Activated CD8-positive, alpha-beta memory T cell treated with anti-CD3 and anti-CD28 coated beads for 36 hours (primary cell): Measurements from ENCODE around the gene SMARCC1. TPM values are rescaled to one million over a fixed set of nuclear protein-coding genes. Genes with fewer than 3 reads are reported as not detected.
"Not testable (repeated sequence)": the region's sequence is repeated elsewhere in the genome, so short reads cannot be mapped to it uniquely, and the experiment has no call there.

Experiments
- CTCF ChIA-PET: fragments of 350-600 bp; sonication (Branson Sonifier 250); formaldehyde crosslinking; loops from one replicate; lab custom pipeline; 2021; ENCODE audit warnings: antibody characterized with exemption; lab: Charles Lee
- POLR2A ChIA-PET: fragments of 350-600 bp; sonication (Branson Sonifier 250); formaldehyde crosslinking; loops from one replicate; lab custom pipeline; 2021; ENCODE audit warnings: antibody characterized with exemption; lab: Charles Lee
- total RNA-seq, 2 experiments: library from RNA; stranded (reverse); gene quantifications; one replicate each; pipeline ENCODE4 v1.2.3, GENCODE V29; 2021

Gene SMARCC1
- total RNA-seq, 2 experiments from 2014 or later: 111 TPM

DNA sequence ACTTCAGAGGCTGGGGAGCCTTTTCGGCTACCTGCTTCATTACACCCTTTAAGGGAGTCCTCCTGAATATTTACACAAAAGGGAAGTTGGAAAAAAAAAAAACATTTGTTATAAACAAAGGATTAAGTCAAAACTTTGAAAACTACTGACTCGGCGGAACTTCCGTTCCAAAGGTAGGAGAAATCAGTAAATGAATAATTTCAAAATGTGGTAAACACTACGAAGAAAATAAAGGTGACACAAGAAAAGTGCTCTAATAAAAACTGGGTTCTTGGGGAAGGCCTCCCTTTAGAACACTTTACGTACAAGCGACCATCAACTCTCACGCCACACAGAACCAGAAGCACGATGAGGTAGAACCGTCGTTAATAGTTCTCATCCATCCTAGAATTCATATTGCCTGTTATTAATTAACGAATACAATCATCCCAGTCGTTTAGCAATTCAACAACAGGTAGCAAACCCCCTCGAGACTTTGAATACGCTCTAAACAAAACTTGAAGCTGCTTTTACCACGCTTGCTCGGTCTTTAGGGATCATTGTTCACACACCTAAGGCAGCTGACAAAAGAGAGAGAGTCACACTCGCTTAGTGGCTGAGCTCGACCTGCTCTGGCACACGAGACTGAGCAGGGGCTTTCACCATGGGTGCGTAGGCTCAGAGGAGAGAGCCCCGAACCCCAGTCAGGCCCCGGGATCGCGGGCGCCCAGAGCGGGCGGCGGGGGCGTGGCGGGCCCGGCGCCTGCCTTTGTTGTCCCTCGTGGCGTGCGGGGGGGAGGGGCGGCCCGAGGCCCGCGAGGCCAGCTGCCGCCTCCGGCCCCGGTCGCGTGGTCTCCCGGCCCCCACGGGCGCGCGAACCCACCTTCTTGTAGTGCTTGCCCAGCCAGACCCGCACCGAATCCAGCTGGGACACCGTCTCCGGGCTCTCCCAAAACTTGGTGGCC, 680 bp downstream of the SMARCC1 start:
- CTCF ChIA-PET: interaction anchor here (0.6 kb wide), 2 partner anchors 8 to 486 kb away, joined by 3 to 4 read pairs; no protein-coding TSS in a partner anchor
- POLR2A ChIA-PET: interaction anchor here (0.8 kb wide), 1 partner anchor 44 kb away, joined by 3 read pairs; no protein-coding TSS in a partner anchor

DNA sequence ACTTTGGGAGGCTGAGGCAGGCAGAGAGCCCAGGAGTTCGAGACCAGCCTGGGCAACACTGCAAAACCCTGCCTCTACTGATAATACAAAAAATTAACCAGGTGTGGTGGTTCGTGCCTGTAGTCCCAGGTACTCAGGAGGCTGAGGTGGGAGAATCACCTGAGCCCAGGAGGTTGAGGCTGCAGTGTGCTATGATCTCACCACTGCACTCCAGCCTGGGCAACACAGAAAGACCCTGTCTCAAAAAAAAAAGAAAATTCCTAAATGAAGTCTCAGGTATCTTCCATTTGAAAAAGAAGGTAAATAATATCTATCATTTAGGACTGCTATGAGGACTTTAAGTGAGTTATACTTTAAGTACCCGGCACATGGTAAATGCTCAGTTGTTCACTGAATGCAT, 2.9 kb downstream of the SMARCC1 start:
- ChIA-PET CTCF (no interaction called here), POLR2A (no interaction called here)

DNA sequence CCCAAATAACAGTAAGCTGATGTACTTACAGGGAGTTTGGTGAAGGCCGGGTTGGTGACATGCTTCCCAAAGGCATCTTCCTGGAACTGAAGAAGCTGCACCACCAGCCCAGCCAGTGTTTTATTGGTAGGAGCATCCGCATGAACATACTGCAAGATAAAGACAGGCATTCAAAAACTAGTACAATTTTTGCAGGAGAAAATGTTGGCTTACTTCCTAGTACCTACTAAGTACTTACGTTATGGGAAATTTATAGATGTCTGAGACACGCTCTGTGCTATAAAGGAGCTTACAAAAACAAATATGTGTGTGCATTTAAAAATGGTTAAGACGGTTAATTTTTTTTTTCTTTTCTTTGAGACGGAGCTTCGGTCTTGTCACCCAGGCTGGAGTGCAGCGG, 8.9 kb downstream of the SMARCC1 start:
- ChIA-PET POLR2A (no interaction called here), CTCF (interaction anchor here (0.7 kb wide), 1 partner anchor 59 kb away, joined by 3 read pairs; no protein-coding TSS in a partner anchor)

DNA sequence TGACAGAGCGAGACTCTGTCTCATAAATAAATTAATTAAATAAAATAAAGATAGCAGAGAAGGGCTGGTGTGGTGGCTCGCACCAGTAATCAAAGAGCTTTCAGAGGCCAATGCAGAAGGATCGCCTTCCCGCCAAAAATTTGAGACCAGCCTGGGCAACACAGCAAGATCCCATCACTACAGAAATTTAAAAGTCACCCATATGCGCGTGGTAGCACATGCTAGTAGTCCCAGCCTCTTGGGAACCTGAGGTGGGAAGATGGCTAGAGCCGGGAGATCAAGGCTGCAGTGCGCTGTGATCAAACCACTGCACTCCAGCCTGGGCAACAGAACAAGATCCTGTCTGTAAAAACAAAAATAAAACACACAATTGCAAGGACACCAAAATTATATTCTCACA, 9.6 kb downstream of the SMARCC1 start:
- CTCF ChIA-PET: interaction anchor here (0.6 kb wide), 1 partner anchor 369 kb away, joined by 3 read pairs; no protein-coding TSS in a partner anchor

DNA sequence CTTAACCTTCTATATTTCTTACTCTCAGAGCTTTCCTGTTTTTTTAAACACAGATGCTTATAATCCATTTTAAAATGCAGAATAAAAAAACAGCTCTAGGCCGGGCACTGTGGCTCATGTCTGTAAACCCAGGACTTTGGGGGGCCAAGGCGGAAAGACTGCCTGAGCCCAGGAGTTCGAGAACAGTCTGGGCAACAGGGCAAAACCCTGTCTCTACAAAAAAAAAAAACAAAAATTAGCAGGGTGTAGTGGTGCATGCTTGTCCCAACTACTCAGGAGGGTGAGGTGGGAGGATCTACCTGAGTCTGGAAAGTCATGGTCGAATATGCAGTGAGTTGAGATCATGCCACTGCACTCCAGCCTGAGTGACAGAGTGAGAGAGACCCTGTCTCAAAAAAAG, 15.5 kb downstream of the SMARCC1 start:
- ChIA-PET CTCF (no interaction called here), POLR2A (interaction anchor here (0.5 kb wide), 1 partner anchor 10 kb away, joined by 7 read pairs; no protein-coding TSS in a partner anchor)

More for the DNA sequence above, 9.6 kb downstream of the SMARCC1 start:
- POLR2A ChIA-PET: no interaction called here

DNA sequence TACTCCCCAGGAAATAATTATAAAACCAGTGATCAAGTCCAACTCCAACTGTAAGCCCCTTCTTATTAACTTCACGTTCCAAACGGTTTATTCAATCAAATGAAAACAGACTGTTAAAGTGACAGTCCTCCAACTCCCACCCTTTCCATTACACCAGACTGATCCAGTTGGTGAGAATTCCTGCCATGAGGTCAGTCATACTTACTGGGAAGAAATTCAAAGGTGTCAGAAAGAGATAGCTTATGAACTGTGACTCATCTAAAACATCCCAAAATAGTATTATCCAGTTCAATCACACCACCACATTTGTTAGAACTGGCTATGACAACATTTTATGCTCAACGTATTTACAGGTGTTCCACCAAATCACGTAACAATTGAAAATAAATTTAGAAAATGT, 19.5 kb downstream of the SMARCC1 start:
- ChIA-PET POLR2A (no interaction called here), CTCF (interaction anchor here (0.6 kb wide), 1 partner anchor 37 kb away, joined by 4 read pairs; no protein-coding TSS in a partner anchor)

DNA sequence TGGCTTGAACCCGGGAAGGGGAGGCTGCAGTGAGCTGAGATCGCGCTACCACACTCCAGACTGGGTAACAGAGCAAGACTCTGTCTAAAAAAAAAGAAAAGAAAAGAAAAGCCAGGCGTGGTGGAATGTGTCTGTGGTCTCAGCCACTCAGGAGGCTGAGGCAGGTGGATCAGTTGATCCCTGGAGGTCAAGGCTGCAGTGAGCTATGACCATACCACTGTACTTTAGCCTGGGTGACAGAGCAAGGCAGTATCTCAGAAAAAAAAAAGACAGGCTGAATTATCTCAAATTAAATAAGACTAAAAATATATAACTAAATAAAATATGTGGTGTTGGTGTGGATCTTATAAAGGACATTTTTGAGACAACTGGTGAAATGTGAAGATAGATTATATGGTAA, 20.6 kb downstream of the SMARCC1 start:
- ChIA-PET CTCF (interaction anchor here (0.6 kb wide), 2 partner anchors 113 to 298 kb away, joined by 3 read pairs; no protein-coding TSS in a partner anchor), POLR2A (no interaction called here)

DNA sequence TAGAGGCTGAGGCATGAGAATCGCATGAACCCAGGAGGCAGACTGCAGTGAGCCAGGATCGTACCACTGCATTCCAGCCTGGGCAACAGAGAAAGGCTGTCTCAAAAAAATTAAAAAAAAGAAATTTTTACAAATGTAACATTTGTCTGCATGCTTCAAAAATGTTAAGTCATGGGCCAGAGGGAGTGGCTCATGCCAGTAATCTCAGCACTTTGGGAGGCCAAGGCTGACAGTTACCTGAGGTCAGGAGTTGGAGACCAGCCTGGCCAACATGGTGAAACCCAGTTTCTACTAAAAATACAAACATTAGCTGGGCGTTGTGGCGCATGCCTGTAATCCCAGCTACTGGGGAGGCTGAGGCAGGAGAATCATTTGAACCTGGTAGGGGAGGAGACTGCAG, 21.5 kb downstream of the SMARCC1 start:
- CTCF ChIA-PET: interaction anchor here (0.6 kb wide), 1 partner anchor 112 kb away, joined by 3 read pairs; no protein-coding TSS in a partner anchor
- POLR2A ChIA-PET: not testable (repeated sequence)

DNA sequence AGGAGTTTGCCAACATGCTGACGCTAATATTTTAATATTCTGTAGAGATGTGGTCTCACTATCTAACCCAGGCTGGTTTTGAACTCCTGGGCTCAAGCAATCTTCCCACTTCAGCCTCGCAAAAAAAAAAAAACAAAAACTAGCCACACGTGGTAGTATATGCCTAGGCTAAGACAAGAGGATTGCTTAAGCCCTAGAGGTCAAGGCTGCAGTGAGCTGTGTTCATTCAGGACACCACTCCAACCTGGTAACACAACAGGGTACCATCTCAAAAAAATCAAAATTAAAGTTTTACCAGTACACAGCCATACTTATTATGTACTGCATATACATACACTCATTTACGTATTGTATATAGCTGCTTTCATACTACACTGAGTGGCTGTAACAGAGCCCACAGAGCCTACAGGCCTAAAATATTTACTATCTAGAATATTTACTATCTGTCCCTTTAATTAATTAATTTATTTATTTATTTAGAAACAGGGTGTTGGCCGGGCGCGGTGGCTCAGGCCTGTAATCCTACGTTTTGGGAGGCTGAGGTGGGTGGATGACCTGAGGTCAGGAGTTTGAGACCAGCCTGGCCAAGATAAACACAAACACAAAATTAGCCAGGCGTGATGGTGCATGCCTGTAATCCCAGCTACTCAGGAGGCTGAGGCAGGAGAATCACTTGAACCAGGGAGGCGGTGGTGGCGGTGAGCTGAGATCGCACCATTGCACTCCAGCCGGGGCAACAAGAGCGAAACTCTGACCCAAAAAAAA, 23.2 kb downstream of the SMARCC1 start:
- POLR2A ChIA-PET: no interaction called here

DNA sequence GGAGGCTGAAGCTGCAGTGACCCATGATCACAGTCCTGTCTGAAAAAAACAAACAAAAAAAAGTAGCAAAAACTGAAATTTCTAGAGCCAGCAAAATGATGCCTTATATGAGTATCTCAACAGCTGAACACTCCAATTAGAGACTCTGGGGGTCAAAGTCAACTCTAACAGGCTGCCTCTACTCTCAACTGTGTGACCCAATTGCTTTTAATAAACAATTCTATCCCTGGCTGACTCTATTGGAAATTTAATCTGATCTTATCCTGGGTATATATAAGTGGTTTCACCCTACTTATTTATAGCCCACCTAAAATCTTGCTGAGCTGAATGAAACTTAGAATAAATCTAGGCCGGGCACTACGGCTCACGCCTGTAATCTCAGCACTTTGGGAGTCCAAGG, 29.0 kb downstream of the SMARCC1 start:
- CTCF ChIA-PET: interaction anchor here (1.2 kb wide), 1 partner anchor 32 kb away, joined by 3 read pairs; no protein-coding TSS in a partner anchor
- POLR2A ChIA-PET: no interaction called here

More for the DNA sequence above, 23.2 kb downstream of the SMARCC1 start:
- CTCF ChIA-PET: no interaction called here

DNA sequence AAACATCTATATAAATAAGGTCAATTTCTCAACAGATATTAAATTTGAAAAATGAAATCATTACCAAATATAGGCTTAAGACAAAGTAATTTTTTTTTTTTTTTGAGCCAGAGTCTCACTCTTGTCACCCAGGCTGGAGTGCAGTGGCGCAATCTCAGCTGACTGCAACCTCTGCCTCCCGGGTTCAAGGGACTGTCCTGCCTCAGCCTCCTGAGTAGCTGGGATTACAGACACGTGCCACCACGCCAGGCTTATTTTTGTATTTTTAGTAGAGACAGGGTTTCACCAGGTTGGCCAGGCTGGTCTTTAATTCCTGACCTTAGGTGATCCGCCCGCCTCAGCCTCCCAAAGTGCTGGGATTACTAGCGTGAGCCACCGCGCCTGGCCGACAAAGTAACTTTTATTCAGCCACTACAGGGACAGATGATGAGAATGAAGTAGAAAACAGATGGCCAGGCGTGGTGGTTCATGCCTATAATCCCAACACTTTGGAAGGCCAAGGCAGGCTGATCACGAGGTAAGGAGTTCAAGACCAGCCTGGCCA, 30.8 kb downstream of the SMARCC1 start:
- CTCF ChIA-PET: interaction anchor here (0.7 kb wide), 2 partner anchors 18 to 155 kb away, joined by 3 read pairs; no protein-coding TSS in a partner anchor
- POLR2A ChIA-PET: interaction anchor here (0.7 kb wide), 1 partner anchor 12 kb away, joined by 6 read pairs; no protein-coding TSS in a partner anchor

DNA sequence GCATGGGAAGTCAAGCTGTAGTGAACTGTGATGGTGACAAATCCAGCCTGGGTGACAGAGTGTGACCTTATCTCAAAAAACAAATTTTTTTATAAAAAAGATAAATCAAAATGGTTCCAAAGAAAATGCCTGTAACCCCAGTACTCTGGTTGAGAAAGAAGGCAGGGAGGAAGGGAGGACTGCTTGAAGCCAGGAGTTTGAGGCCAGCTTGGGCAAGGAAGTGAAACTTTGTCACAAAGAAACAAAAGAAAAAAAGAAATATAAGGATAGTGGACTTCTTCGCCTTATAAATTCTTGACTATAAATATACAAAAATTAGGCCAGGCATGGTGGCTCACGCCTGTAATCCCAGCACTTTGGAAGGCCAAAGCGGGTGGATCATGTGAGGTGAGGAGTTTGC, 34.1 kb downstream of the SMARCC1 start:
- ChIA-PET CTCF (interaction anchor here (1.4 kb wide), 1 partner anchor 34 kb away, joined by 3 read pairs; no protein-coding TSS in a partner anchor), POLR2A (no interaction called here)

DNA sequence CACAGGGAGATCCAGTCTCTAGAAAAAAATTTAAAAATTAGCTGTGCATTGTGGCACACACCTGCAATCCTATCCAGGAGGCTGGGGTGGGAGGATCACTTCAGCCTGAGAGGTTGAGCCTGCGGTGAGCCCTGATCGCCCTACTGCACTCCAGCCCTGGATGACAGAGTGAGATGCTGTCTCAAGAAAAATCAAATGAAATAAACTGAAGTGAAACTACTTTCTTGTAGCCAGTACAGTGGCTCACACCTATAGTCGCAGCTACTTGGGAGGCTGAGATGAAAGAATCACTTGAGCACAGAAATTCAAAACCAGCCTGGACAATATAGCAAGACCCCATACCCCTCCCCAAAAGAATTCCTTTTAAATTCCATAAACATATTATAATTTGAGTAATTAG, 35.4 kb downstream of the SMARCC1 start:
- CTCF ChIA-PET: interaction anchor here (0.7 kb wide), 1 partner anchor 204 kb away, joined by 3 read pairs; no protein-coding TSS in a partner anchor

DNA sequence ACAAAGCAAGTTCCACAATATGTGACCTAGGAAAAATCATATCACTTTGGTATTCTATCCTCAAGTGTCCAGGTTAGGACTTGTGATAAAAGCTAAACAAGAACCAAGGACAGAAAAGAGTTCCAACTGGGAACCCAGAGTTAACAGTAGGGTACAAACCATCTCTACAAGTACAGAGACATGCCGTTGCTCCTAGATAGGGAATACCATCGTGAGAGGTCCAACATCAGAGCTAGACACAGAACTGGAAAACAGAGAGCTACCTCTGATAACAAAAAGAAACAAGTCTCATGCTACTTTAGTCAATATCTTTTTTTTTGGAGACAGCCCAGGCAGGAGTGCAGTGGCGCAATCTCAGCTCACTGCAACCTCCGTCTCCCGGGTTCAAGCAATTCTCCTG, 37.8 kb downstream of the SMARCC1 start:
- POLR2A ChIA-PET: no interaction called here
- CTCF ChIA-PET: interaction anchor here (0.7 kb wide), 1 partner anchor 11 kb away, joined by 5 read pairs; no protein-coding TSS in a partner anchor

More for the DNA sequence above, 35.4 kb downstream of the SMARCC1 start:
- POLR2A ChIA-PET: no interaction called here

DNA sequence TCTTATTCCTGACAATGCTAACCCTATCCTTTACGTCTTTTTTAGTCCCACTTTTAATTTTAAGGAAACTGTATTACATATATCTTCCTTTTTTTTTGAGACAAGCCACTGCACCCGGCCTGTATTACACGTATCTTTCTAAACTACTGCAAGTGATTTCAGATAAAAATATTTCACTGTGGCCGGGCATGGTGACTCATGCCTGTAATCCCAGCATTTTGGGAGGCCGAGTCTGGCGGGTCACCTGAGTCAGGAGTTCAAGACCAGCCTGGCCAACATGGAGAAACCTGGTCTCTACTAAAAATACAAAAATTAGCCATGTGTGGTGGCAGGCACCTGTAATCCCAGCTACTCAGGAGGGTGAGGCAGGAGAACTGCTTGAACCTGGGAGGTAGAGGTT, 38.3 kb downstream of the SMARCC1 start:
- POLR2A ChIA-PET: not testable (repeated sequence)

DNA sequence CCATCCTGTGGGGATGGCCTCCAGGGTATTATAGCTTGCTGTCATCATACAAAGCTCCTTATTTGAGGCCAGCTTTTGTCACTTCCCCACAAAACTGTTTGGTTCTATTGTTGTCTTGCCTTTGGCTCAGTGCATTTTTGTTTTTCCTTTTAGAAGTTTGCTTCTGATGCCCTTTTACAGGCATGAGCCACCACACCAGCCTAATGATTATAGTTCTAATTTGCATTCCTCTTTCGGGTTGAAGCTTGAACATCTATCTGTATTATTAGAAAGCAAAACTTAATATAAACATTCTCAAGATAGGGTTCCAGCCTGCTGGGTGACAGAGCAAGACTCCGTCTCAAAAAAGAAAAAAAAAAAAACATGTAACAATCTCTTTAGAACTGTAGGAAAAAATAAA, 39.8 kb downstream of the SMARCC1 start:
- CTCF ChIA-PET: no interaction called here

More for the DNA sequence above, 38.3 kb downstream of the SMARCC1 start:
- CTCF ChIA-PET: interaction anchor here (0.7 kb wide), 1 partner anchor 10 kb away, joined by 5 read pairs; no protein-coding TSS in a partner anchor

DNA sequence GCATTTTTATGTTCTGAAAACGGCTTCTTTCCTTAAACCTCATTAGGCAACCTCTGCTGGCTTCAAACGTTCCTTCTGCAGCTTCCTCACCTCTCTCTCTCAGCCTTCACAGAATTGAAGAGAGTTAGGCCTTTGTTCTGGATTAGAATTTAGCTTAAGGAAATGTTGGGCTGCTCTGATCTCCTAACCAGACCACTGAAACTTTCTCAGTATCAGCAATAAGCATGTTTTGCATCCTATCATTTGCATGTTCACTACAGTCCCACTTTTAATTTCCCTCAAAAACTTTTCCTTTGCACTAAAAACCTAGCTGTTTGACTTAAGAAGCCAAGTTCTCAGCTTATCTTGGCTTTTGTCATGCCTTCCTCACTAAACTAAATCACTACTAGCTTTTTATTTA, 49.5 kb downstream of the SMARCC1 start:
- POLR2A ChIA-PET: no interaction called here
- CTCF ChIA-PET: no interaction called here

More for the DNA sequence above, 39.8 kb downstream of the SMARCC1 start:
- POLR2A ChIA-PET: no interaction called here

DNA sequence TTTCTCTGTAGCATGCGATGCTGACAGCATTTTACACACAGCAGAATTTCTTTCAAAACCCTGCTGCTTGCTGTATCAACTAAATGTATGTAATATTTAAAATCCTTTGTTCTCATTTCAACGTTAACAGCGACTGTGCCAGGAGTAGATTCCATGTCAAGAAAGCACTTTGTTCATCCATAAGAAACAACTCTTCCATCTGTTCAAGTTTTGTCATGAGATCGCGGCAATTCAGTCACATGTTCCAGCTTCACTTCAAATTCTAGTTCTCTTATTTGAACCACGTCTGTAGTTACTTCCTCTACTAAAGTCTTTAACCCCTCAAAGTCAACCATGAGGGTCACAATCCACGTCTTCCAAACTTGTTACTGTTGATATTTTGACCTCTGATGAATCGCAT, 50.6 kb downstream of the SMARCC1 start:
- CTCF ChIA-PET: no interaction called here
- POLR2A ChIA-PET: no interaction called here

DNA sequence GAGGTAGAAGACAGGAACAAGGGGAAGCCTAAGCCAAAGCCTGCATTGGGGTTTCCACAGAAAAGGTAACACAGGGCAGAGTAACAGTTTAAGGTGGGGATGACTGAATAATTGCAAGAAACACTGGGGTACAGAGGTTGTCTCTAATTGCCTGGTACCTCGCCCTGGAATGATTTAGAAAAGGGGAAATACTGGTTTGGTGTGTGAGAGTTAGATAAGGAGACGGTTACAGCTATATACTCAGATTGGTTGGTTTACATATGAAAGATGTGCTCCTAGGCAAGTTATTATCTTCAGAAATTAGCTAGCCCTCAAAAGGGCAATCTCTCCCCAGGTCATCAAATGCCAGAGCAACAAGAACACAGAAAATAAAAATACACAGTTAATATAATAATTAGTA, 58.8 kb downstream of the SMARCC1 start:
- ChIA-PET CTCF (interaction anchor here (0.9 kb wide), 1 partner anchor 12 kb away, joined by 3 read pairs; no protein-coding TSS in a partner anchor), POLR2A (no interaction called here)
